Naive thymus-derived CD4-positive, alpha-beta T cell (primary cell): Measurements from ENCODE around the gene BRSK2. TPM values are rescaled to one million over a fixed set of nuclear protein-coding genes. Genes with fewer than 3 reads are reported as not detected.
A peak's percentile ranks its signal among the peaks of the same experiment; 100 is the strongest.
"Not testable (repeated sequence)": the region's sequence is repeated elsewhere in the genome, so short reads cannot be mapped to it uniquely, and the experiment has no call there.

ENCODE experiments used
- ATAC-seq: fragments of 150-1000 bp; cut with Tn5 transposase; 2 replicates; pipeline ENCODE4 v1.10.0; 2021; ENCODE audit warnings: mild to moderate bottlenecking, moderate library complexity
- CTCF ChIA-PET: fragments of 350-600 bp; sonication (Branson Sonifier 250); formaldehyde crosslinking; loops from one replicate; lab custom pipeline; 2021; ENCODE audit warnings: antibody characterized with exemption; lab: Charles Lee
- POLR2A ChIA-PET: fragments of 350-600 bp; sonication (Branson Sonifier 250); formaldehyde crosslinking; loops from one replicate; lab custom pipeline; 2021; ENCODE audit warnings: antibody characterized with exemption, inconsistent platforms; lab: Charles Lee
- DNase-seq, 9 donors: peaks; one replicate each; pipeline versions ENCODE4 v3.0.0 to v3.0.0-alpha.2; 2020 to 2022; ENCODE audit warnings: mixed read lengths in 1 of 9
- H3K27ac ChIP-seq: one replicate; pipeline ENCODE4 v1.7.0; 2013; ENCODE audit warnings: mild to moderate bottlenecking, low read depth, low read length, moderate library complexity
- H3K27me3 ChIP-seq, 2 donors: one replicate each; pipeline ENCODE4 v1.7.0; 2013; ENCODE audit warnings: low read length in 2 of 2, mild to moderate bottlenecking in 2 of 2, moderate library complexity in 2 of 2; ENCODE audit not compliant: control insufficient read depth in 2 of 2, insufficient read depth in 2 of 2
- H3K36me3 ChIP-seq, 3 experiments: 1 replicate in 2 of 3; 2 replicates in 1 of 3; pipeline ENCODE4 v1.7.0; 2013; ENCODE audit warnings: low read length in 3 of 3, mild to moderate bottlenecking in 3 of 3, moderate library complexity in 1 of 3; ENCODE audit not compliant: insufficient read depth in 3 of 3, control insufficient read depth in 2 of 3
- H3K4me1 ChIP-seq, 2 donors: one replicate each; pipeline ENCODE4 v1.7.0; 2013; ENCODE audit warnings: low read length in 2 of 2, mild to moderate bottlenecking in 2 of 2, moderate library complexity in 1 of 2; ENCODE audit not compliant: control insufficient read depth in 2 of 2, insufficient read depth in 2 of 2
- H3K4me3 ChIP-seq: 2 replicates; pipeline ENCODE4 v1.7.0; 2013; ENCODE audit warnings: mild to moderate bottlenecking, low read length
- H3K9me3 ChIP-seq, 3 experiments: 1 replicate in 2 of 3; 2 replicates in 1 of 3; pipeline ENCODE4 v1.7.0; 2013; ENCODE audit warnings: low read length in 3 of 3; ENCODE audit not compliant: control insufficient read depth in 2 of 3
- H3K27ac Mint-ChIP-seq, 9 donors: one replicate each; pipeline ENCODE4 v1.8.0; 2020 to 2022; ENCODE audit warnings: mixed read lengths in 9 of 9, mild to moderate bottlenecking in 8 of 9, moderate library complexity in 5 of 9, inconsistent platforms in 2 of 9
- H3K27me3 Mint-ChIP-seq, 5 donors: one replicate each; pipeline ENCODE4 v1.8.0; 2021 to 2022; ENCODE audit warnings: mixed read lengths in 5 of 5, mild to moderate bottlenecking in 1 of 5
- H3K36me3 Mint-ChIP-seq, 5 donors: one replicate each; pipeline ENCODE4 v1.8.0; 2020 to 2022; ENCODE audit warnings: mixed read lengths in 5 of 5, mild to moderate bottlenecking in 3 of 5, inconsistent platforms in 1 of 5
- H3K4me1 Mint-ChIP-seq, 7 donors: one replicate each; pipeline ENCODE4 v1.8.0; 2020 to 2022; ENCODE audit warnings: mixed read lengths in 7 of 7, mild to moderate bottlenecking in 3 of 7, inconsistent platforms in 1 of 7
- H3K4me3 Mint-ChIP-seq, 10 donors: one replicate each; pipeline ENCODE4 v1.8.0; 2020 to 2022; ENCODE audit warnings: mild to moderate bottlenecking in 10 of 10, mixed read lengths in 10 of 10, moderate library complexity in 6 of 10, inconsistent platforms in 2 of 10
- H3K9me3 Mint-ChIP-seq, 11 donors: one replicate each; pipeline ENCODE4 v1.8.0; 2020 to 2022; ENCODE audit warnings: mixed read lengths in 11 of 11, mild to moderate bottlenecking in 4 of 11, inconsistent platforms in 1 of 11, moderate library complexity in 1 of 11
- intact Hi-C, 2 donors: fragments of 100-400 bp; cut with micrococcal nuclease; formaldehyde crosslinking; loops; one replicate each; pipeline ENCODE4 v1.15.1; 2023
- polyA plus RNA-seq, 2 donors: library from polyadenylated mRNA; unstranded; fragments of 300-500 nt; fragmentation: Illumina TruSeq; gene quantifications; one replicate each; pipeline ENCODE4 v1.2.3, GENCODE V29; 2021
- total RNA-seq, 6 experiments: library from RNA in 5 of 6; stranded (reverse) in 5 of 6; gene quantifications; 1 replicate in 5 of 6; 2 replicates in 1 of 6; pipeline ENCODE4 v1.2.3 and lab custom pipeline; 2021 to 2026

Gene BRSK2
- total and polyA plus RNA-seq, 7 experiments from 2014 or later: 0.27 to 0.51 (median 0.30) TPM; not detected in 4

- ChIA-PET CTCF (no interaction called here), POLR2A (no interaction called here)
- Histone ChIP-seq H3K27ac (no peak overlapping the region), H3K36me3 (no peaks in the 10 kb centered on the region), H3K27me3 (no peaks in the 10 kb centered on the region), H3K4me3 (no peak overlapping the region), H3K4me1 (no peaks in the 10 kb centered on the region), H3K9me3 (no peaks in the 10 kb centered on the region)
- intact Hi-C loops: no loop called here
- no peak overlapping the region for H3K27ac Mint-ChIP-seq
- H3K27me3 Mint-ChIP-seq: no peaks in the 10 kb centered on the region
- DNase-seq: no peak
- H3K9me3 Mint-ChIP-seq: no peaks in the 10 kb centered on the region
- H3K4me1 Mint-ChIP-seq: no peaks in the 10 kb centered on the region
- no peaks in the 10 kb centered on the region for H3K36me3 Mint-ChIP-seq
- H3K4me3 Mint-ChIP-seq: no peak overlapping the region
- ATAC-seq: peak; percentile 4
Measured at GRCh38 chr11:1408346-1408745, 18.6 kb downstream of the BRSK2 start.

DNA sequence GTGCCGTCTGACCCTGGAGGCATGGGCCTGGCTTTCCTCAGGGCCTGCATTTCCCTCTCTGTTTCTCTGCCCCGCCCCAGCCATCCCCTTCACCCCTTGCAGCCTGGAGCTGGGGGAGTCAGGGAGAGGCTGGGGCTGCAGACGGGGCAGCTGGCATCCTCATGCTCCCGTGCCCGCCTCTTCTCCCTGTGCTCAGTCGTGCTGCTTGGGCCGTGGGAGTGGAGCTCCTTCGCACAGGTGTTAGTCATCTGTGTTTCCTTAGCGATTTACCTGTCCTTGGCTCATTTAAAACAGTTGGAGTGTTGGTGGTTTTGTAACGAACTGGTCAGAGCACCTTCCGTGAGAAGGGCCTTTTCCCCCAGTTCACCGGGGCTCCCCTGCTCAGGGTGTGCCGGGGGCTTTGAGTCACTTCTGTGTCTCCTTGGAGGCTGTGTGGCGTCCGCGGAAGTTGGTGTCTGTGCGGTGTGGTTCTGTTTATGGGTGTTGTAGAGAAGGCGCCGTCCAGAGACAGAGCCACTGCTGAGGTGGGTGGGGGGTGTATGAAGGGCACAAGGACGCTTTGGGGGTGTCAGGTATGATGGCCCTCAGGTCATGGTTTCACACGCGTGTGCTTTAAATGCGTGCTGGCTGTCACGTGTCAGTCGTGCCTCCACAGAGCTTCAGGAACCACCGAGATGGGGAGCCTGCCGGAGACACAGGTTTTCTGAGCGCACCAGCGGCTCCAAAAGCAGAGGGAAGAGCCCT, 19.5 kb downstream of the BRSK2 start:
- Mint-ChIP-seq H3K27ac (no peak overlapping the region), H3K27me3 (no peaks in the 10 kb centered on the region), H3K4me1 (no peaks in the 10 kb centered on the region), H3K9me3 (no peaks in the 10 kb centered on the region), H3K4me3 (no peak overlapping the region), H3K36me3 (no peaks in the 10 kb centered on the region)
- Histone ChIP-seq H3K36me3 (no peaks in the 10 kb centered on the region), H3K4me1 (no peaks in the 10 kb centered on the region), H3K27me3 (no peaks in the 10 kb centered on the region), H3K9me3 (no peaks in the 10 kb centered on the region), H3K27ac (no peak overlapping the region), H3K4me3 (no peak overlapping the region)
- no peak for DNase-seq
- no peak for ATAC-seq
- intact Hi-C loops: no loop called here
- ChIA-PET CTCF (no interaction called here), POLR2A (no interaction called here)

- H3K27ac ChIP-seq, intact Hi-C loops, H3K9me3 ChIP-seq, H3K4me1 Mint-ChIP-seq, H3K4me3 Mint-ChIP-seq, ATAC-seq, H3K27me3 Mint-ChIP-seq, H3K36me3 Mint-ChIP-seq, H3K9me3 Mint-ChIP-seq, H3K4me1 ChIP-seq, DNase-seq, H3K27ac Mint-ChIP-seq, POLR2A ChIA-PET, H3K4me3 ChIP-seq, H3K27me3 ChIP-seq, CTCF ChIA-PET, H3K36me3 ChIP-seq: not testable (repeated sequence)
Measured at GRCh38 chr11:1409852-1410125, 20.1 kb downstream of the BRSK2 start.

DNA sequence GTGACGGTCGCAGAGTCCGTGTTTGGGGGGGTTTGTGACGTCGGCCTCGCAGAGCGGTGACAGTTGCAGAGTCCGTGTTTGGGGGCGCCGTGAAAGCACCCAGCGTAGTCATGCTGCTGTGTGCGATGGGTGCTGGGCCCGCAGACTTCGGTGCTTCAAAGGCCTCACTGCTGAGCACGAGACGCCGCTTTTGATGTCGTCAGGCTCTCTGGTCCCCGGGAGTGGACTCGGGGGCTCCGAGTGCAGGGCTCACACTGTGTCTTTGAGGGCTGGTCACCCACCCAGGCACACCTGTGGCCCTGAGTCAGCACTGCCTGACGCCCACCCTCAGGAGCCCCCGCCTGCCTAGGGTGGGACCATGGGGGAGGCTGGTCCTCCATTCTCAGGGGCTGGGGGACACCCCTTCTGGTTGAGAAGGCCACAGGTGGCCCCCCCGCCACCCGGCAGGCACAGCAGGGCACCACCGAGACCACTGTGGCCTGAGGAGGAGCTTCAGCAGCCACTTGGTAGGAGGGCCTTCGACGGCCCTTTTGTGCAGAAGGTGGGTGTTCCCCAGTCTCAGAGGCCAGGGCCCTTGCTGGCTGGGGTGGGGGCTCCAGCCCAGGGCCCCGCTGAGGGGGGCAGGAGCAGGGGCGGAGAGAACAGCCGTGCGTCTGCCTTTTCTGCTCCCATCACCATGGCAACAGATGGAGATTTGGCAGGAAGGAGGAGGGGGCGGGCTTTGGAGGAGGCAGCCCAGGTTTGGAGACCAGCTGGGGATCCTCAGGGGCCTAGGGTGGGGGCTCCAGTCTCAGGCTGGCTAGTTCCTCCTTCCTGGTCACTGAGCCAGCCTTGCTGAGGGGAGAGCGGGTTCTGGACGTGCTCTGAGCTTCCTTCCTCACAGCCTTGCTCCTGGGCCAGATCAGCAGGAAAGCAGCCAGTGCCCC, 20.9 kb downstream of the BRSK2 start:
- no peak for ATAC-seq
- H3K27me3 Mint-ChIP-seq: no peaks in the 10 kb centered on the region
- peaks cover 0 to 3% (median 0%) of the 10 kb centered on the region in 11 donors for H3K9me3 Mint-ChIP-seq
- ChIA-PET CTCF (no interaction called here), POLR2A (no interaction called here)
- Histone ChIP-seq H3K4me1 (no peaks in the 10 kb centered on the region), H3K36me3 (no peaks in the 10 kb centered on the region), H3K9me3 (no peaks in the 10 kb centered on the region), H3K4me3 (no peak overlapping the region), H3K27me3 (no peaks in the 10 kb centered on the region), H3K27ac (no peak overlapping the region)
- H3K27ac Mint-ChIP-seq: no peak overlapping the region
- intact Hi-C loops: no loop called here
- H3K4me3 Mint-ChIP-seq: no peak overlapping the region
- DNase-seq: no peak
- H3K36me3 Mint-ChIP-seq: no peaks in the 10 kb centered on the region
- H3K4me1 Mint-ChIP-seq: no peaks in the 10 kb centered on the region

- Histone ChIP-seq H3K4me1 (no peaks in the 10 kb centered on the region), H3K36me3 (no peaks in the 10 kb centered on the region), H3K9me3 (peaks cover 0 to 7% (median 0%) of the 10 kb centered on the region in 3 experiments), H3K27ac (no peak overlapping the region), H3K27me3 (no peaks in the 10 kb centered on the region), H3K4me3 (no peak overlapping the region)
- Mint-ChIP-seq H3K36me3 (no peaks in the 10 kb centered on the region), H3K4me1 (no peaks in the 10 kb centered on the region), H3K27ac (no peak overlapping the region), H3K9me3 (peaks cover 0 to 3% (median 0%) of the 10 kb centered on the region in 11 donors), H3K27me3 (no peaks in the 10 kb centered on the region), H3K4me3 (no peak overlapping the region)
- ChIA-PET POLR2A (no interaction called here), CTCF (no interaction called here)
- ATAC-seq: no peak
- DNase-seq: no peak
- intact Hi-C loops: no loop called here
Measured at GRCh38 chr11:1411301-1411700, 21.6 kb downstream of the BRSK2 start.

- H3K4me3 Mint-ChIP-seq, DNase-seq, H3K4me3 ChIP-seq, intact Hi-C loops, H3K4me1 ChIP-seq, H3K27me3 ChIP-seq, H3K27me3 Mint-ChIP-seq, H3K9me3 Mint-ChIP-seq, H3K27ac Mint-ChIP-seq, H3K27ac ChIP-seq, H3K36me3 ChIP-seq, H3K4me1 Mint-ChIP-seq, POLR2A ChIA-PET, ATAC-seq, CTCF ChIA-PET, H3K36me3 Mint-ChIP-seq: not testable (repeated sequence)
- H3K9me3 ChIP-seq: peaks cover 0 to 11% (median 0%) of the 10 kb centered on the region in 3 experiments
Measured at GRCh38 chr11:1411739-1412138, 22.0 kb downstream of the BRSK2 start.
